Measurements from ENCODE around the gene NFKBIB.
"Not testable (repeated sequence)": the region's sequence is repeated elsewhere in the genome, so short reads cannot be mapped to it uniquely, and the experiment has no call there.

The NFKBIB gene

GRCh38 chr19:38899447-38900201 is at the start of gene NFKBIB, which contains the start of gene SIRT2:
Gene NFKBIB, plus strand, starts transcription at chr19:38899969. Its CDS starts 64 bp downstream, at chr19:38900033.
Gene SIRT2, minus strand, starts transcription at chr19:38899618. Its CDS starts 97 bp downstream, at chr19:38899521.
- DNase-seq (ENCODE audit: low spot score) = peak; percentile 100

- DNase-seq (ENCODE audit: low spot score) = no peak
Measured at GRCh38 chr19:38850436-38850975, 49.3 kb upstream of the NFKBIB start.

- DNase-seq (ENCODE audit: low spot score) = no peak
Measured at GRCh38 chr19:38850976-38851621, 48.7 kb upstream of the NFKBIB start.

GRCh38 chr19:38851622-38852230 is 48.0 kb upstream of the NFKBIB start:
- DNase-seq (ENCODE audit: low spot score) = peak; percentile 88

- peak; percentile 34 for DNase-seq (ENCODE audit: low spot score)
Measured at GRCh38 chr19:38852231-38853044, 47.3 kb upstream of the NFKBIB start.

GRCh38 chr19:38853214-38853613 is 46.6 kb upstream of the NFKBIB start:
- DNase-seq (ENCODE audit: low spot score) = no peak

- DNase-seq (ENCODE audit: low spot score) = not testable (repeated sequence)
Measured at GRCh38 chr19:38854961-38855360, 44.8 kb upstream of the NFKBIB start.

GRCh38 chr19:38855751-38856150 is 44.0 kb upstream of the NFKBIB start:
- DNase-seq (ENCODE audit: low spot score) = not testable (repeated sequence)

- no peak for DNase-seq (ENCODE audit: low spot score)
Measured at GRCh38 chr19:38856813-38857212, 43.0 kb upstream of the NFKBIB start.

- not testable (repeated sequence) for DNase-seq (ENCODE audit: low spot score)
Measured at GRCh38 chr19:38859631-38860204, 40.1 kb upstream of the NFKBIB start.

GRCh38 chr19:38861368-38861767 is 38.4 kb upstream of the NFKBIB start:
- no peak for DNase-seq (ENCODE audit: low spot score)

GRCh38 chr19:38862321-38863059 is 37.3 kb upstream of the NFKBIB start:
- DNase-seq (ENCODE audit: low spot score) = no peak

GRCh38 chr19:38867171-38867780 is 32.5 kb upstream of the NFKBIB start:
- no peak for DNase-seq (ENCODE audit: low spot score)

GRCh38 chr19:38868551-38868950 is 31.2 kb upstream of the NFKBIB start:
- no peak for DNase-seq (ENCODE audit: low spot score)

GRCh38 chr19:38869160-38869835 is 30.5 kb upstream of the NFKBIB start:
- DNase-seq (ENCODE audit: low spot score) = no peak

- DNase-seq (ENCODE audit: low spot score) = peak; percentile 67
Measured at GRCh38 chr19:38869836-38870607, 29.7 kb upstream of the NFKBIB start.

- DNase-seq (ENCODE audit: low spot score) = no peak
Measured at GRCh38 chr19:38870612-38871011, 29.2 kb upstream of the NFKBIB start.

GRCh38 chr19:38873400-38873799 is 26.4 kb upstream of the NFKBIB start:
- not testable (repeated sequence) for DNase-seq (ENCODE audit: low spot score)

Data from pons (tissue), 1 donor.